Activated T-cell treated with anti-CD3 and anti-CD28 coated beads for 1 hour (primary cell): Measurements from ENCODE around the gene RET.
A peak's percentile ranks its signal among the peaks of the same experiment; 100 is the strongest.

Source experiments
- DNase-seq: peaks from one replicate; pipeline ENCODE4 v3.0.0-alpha.2; 2020; ENCODE audit warnings: low read depth

Gene RET

DNA sequence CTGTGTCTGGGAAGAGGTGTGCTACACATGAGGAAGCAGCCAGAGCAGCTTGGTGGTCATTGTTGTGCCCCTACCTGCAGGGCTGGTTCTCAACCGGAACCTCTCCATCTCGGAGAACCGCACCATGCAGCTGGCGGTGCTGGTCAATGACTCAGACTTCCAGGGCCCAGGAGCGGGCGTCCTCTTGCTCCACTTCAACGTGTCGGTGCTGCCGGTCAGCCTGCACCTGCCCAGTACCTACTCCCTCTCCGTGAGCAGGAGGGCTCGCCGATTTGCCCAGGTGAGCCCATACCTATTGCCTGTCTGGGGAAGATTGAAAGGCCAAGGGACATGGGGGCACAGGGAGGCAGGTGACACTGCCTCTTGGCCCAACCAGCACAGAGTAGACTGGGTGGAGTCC, 32.1 kb downstream of the RET start:
- no peak for DNase-seq

DNA sequence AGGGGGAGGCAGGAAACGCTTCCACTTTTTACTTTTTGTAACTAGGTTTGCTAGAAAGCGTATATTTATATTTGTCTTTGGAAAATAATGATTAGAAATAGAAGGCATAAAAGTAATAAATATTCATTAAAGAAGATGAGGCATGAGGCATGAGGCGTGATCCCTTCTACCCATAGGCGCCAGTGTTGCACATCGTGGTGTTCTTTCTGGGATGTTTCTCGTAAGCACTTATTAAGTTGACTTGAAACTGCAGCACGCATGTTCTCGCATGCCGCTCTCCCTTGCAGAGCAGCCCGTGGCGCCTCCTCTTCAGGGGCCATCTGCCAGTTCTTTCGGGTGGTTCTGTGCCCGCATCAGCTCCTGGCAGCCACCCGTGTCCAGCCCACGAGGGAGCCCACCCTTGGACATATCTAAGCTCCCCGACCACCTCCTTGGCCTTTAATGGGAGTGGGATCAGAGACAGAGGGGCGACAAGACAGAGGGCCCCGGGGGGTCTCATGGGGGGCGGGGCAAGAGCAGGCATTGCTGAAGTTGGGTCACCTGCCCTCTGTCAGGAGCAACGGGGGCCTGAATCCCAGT, 32.9 kb downstream of the RET start:
- DNase-seq = no peak

DNA sequence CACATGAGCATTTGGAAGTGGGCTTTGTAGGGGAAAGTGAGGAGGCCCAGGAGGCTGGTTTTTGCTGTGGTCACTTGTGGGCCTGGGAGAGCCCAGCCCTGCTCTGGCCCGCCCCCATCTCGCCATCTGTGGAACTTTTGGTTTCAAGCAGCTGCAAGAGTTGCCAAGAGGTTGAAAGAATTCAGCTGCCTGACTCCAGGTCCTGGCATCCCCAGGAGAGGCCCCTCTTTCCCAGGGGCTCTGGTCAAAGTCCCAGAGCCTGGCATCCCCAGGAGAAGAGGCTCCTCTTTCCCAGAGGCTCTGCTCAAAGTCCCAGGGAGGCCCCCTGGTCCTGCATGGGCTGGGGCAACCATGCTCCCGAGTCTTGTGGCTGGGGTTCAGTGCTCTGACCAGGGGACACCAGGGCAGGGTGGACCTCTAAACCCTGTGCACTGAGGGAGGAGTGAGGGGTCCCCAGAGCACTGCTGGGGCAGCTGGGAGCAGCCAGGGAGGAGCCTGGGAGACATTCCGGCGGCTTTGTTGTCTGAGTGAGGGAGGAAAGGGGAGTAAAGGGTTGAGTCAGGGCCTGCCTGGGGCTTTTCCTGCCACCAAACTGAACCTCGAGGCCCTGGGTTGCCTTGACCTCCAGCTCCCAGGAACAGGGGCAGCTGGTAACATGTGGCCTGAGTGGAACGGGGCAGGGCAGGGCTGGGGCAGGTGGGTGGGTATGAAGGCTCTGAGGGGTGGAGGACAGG, 33.6 kb downstream of the RET start:
- DNase-seq = no peak

DNA sequence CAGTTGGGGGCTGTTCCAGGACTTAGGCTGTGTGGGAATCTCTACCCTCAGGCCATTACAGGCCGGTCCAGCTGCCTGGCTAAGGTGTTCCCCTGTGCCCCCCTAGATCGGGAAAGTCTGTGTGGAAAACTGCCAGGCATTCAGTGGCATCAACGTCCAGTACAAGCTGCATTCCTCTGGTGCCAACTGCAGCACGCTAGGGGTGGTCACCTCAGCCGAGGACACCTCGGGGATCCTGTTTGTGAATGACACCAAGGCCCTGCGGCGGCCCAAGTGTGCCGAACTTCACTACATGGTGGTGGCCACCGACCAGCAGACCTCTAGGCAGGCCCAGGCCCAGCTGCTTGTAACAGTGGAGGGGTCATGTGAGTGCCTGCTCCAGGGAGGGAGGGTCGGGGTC, 34.2 kb downstream of the RET start:
- DNase-seq = no peak

DNA sequence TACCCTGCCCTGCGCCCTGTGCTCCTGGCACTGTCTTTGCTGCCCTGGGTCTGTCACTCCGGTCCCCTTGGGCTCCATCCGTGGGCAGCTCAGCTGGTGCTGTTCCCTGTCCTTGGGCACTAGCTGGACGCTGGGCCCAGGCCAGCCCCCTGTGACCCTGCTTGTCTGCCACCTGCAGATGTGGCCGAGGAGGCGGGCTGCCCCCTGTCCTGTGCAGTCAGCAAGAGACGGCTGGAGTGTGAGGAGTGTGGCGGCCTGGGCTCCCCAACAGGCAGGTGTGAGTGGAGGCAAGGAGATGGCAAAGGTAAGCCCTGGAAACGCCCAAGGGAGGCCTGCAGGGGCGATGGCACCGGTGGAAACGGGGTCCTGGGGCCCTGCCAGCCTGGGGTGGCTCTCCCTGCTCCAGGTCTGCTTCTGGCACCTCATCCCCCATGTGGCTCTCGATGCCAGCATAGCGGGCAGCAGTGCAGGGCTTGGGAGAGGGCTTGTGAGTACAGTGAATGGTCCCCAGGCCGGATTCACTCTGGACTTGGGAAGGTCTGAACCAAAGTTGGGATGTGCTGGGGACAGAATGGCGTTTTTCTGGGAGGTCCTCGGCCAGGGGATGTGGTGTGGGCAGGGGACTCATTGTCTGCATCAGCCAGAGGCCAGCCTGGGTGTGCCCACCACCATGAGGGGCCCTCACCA, 35.2 kb downstream of the RET start:
- no peak for DNase-seq

DNA sequence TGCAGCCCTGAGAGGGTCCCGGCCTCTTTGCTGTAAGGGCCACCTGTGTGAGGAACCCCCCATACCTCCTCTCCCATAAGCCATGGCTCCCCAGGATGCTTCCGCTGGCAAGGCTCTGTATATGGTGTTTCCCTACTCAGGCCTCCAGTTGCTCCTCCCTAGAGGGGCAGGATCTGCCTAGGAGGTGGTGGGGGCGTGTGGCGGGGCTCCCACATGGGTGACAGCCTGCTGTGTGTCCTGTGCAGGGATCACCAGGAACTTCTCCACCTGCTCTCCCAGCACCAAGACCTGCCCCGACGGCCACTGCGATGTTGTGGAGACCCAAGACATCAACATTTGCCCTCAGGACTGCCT, 35.7 kb downstream of the RET start:
- DNase-seq = no peak

DNA sequence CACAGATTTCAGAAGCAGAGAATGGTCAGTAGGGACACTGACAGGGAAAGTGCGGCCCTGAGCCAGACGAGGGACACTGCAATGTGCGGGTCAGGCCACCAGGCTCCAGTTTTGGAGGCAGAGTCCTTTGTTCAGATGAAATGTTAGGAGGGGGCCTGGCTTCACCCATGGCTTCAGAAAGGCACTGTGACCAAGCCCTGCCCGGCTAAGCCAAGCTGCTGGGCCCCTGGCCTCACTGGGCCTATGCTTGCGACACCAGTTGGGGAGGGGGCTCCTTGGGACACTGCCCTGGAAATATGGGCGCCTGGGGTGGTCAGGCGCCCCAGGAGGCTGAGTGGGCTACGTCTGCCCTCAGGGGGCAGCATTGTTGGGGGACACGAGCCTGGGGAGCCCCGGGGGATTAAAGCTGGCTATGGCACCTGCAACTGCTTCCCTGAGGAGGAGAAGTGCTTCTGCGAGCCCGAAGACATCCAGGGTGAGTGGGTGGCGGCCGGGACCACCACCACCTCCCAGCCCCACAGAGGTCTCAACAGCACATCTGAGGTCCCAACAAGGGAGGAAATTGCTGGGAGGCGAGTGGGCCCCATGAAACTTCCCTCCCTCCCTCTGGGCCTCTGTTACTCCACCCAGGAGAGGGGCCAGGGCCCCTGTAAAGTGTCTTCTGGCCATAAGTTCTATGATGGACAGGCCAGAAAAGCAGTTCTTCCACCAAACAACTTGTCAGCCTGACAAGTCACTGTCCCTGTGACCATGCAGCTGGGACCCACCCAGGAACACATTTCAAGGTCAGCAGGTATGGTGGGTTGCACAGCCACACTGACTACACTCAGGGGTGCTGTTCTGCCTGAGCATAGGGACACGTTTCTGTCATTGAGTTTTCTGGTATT, 36.6 kb downstream of the RET start:
- DNase-seq = no peak

DNA sequence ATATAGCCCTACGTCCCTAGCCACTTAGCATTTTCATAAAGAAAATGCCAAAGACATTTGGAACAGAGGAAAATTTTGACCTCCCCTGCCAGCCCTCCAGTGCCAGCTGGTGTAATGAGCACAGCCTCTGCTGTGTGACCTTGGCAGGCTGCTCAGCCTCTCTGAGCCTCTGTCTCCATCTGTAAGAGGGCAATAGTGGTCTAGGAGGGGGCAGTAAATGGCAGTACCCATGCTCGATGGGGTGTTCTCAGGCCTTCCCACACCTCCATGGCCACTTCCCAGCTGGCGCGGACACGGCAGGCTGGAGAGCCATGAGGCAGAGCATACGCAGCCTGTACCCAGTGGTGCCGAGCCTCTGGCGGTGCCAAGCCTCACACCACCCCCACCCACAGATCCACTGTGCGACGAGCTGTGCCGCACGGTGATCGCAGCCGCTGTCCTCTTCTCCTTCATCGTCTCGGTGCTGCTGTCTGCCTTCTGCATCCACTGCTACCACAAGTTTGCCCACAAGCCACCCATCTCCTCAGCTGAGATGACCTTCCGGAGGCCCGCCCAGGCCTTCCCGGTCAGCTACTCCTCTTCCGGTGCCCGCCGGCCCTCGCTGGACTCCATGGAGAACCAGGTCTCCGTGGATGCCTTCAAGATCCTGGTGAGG, 37.3 kb downstream of the RET start:
- no peak for DNase-seq

DNA sequence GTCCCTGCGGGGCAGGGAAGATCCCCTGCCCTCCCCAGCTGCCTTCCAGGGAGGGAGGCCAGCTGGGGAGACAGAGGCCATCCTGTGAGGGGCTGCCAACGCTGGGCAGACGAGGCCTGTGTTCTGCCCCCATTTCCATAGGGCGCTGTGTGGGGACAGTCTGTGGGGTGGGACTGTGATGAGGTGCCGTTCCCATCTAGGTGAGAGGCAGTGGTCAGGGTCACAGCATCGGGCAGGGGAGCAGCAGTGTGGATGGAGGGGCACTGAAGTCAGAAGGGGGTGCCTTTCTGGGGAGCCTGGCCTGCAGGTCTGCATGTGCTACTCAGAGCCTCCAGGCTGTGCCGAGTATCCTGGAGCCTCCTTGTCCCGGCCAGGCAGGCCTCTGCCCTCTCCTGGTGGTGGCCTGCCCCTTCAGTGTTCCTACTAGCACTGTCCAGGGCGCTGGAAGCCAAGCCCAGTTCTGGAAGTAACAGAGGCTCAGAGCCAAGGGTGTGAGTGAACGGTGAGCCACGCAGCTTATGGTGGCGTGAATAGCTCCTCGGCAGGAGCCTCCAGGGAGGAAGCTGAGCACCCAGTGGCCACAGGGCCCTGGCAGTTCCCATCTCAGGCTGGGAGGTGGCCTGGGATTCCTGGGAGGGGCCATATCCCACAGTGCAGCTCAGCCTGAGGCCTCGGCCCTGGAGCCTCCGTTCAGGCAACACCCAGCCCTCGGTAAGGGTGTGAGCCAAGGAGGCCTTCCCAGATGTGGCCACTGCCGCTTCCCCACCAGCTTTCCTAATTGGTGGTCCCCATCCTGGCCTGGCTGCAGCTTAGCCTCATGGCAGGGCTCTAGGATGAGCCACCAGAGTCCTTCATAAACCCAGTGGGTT, 38.1 kb downstream of the RET start:
- DNase-seq = no peak

DNA sequence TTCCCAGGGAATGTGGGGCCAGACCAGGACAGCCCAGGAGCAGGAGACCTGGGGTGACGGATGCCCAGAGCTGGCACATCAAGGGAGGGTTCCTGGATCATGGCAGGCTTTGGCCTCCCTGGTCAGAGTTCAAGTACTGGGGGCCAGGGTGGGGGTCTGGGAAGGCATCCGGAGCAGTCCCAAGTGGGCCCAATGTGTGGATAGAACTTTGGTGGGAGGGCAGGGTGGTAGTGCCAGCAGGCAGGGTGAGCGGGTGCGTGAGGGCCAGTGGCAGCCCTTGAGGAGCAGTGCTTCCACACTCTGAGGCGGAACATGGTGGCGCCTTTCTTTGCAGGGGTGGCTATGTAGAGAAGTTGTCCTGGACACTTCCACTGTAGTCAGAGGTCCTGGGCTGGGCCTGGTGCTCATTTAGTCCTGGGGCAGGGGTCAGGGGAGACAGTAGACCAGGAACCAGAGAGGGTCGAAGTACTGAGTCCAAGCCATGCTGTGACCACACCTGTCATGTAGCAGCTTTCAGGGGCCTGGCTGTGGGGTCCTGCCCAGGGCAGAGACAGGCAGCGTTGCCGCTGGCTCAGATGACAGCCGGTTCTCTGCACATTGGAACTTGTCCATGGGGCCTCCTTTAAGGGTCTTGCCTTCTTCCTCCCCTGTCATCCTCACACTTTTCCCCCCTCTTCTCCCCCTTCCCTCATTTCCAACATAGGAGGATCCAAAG, 39.2 kb downstream of the RET start:
- DNase-seq = no peak

DNA sequence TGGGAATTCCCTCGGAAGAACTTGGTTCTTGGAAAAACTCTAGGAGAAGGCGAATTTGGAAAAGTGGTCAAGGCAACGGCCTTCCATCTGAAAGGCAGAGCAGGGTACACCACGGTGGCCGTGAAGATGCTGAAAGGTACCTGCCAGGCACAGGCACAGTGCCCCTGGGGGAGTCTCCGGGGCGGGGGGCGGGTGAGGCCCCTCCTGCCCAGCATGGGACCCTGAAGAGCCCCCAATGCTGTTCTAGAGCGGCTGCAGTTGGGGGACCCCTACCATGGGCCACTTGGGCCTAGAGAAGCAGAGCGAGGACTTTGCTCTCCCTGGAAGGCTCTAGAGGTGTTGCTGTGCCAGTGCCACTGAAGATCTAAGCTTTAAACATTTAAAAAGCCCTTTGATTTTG, 39.7 kb downstream of the RET start:
- no peak for DNase-seq

DNA sequence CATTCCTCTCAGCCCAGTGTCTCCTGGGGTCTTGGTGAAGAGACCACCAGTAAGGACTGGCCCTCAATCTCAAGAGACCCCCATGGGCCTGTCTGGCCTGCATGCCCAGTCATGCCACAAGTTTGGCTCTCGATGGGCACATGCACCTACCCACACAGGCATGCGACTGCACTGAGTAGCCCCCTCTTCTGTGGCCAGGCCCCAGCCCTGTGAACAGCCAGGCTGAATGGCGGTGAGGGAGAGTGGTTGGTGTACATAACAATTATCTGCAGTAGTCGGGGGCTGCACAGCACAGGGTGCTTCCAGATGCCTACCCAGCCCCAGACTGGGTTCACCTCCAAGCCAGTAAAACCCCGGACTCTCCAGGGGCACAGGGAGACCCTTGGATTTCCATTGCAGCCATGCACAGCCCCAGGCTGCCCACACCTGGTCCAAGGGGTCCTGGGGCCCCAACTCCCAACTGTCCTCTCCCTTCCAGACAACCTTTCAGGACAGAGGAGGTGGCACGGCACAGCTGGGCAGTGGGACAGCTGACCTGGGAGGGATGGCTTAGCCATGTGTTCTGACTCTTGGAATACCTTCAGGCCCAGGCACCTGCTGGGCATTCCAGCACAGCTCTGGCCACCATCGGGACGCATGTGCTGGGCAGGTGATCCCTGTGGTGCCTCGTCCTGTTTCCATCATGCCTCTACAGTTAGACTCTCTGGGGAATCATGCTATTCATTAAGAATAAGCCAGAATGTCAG, 40.3 kb downstream of the RET start:
- no peak for DNase-seq

DNA sequence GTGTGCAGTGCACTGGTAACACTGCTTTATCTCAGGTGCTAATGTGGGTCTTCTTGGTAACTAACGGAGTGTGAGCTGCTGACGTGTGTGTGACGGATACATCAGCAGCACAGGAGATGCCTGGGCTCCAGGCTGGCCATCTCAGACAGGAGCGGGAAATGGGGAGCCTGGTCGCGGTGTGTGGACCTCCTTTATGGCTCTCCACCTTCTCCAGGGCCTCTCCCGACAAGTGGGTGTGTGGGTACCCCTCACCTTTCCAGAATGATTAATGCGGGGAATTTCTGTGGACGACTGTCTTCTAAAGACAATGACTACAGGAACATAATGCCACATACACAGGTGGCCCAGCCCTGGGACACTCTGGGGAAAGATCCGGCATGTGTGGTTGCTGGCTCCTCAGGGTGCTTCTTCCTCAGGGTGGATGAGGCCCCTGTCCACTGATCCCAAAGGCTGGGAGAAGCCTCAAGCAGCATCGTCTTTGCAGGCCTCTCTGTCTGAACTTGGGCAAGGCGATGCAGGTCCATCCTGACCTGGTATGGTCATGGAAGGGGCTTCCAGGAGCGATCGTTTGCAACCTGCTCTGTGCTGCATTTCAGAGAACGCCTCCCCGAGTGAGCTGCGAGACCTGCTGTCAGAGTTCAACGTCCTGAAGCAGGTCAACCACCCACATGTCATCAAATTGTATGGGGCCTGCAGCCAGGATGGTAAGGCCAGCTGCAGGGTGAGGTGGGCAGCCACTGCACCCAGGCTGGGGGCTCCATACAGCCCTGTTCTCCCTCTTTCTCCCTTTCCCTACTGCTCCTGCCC, 41.1 kb downstream of the RET start:
- no peak for DNase-seq

DNA sequence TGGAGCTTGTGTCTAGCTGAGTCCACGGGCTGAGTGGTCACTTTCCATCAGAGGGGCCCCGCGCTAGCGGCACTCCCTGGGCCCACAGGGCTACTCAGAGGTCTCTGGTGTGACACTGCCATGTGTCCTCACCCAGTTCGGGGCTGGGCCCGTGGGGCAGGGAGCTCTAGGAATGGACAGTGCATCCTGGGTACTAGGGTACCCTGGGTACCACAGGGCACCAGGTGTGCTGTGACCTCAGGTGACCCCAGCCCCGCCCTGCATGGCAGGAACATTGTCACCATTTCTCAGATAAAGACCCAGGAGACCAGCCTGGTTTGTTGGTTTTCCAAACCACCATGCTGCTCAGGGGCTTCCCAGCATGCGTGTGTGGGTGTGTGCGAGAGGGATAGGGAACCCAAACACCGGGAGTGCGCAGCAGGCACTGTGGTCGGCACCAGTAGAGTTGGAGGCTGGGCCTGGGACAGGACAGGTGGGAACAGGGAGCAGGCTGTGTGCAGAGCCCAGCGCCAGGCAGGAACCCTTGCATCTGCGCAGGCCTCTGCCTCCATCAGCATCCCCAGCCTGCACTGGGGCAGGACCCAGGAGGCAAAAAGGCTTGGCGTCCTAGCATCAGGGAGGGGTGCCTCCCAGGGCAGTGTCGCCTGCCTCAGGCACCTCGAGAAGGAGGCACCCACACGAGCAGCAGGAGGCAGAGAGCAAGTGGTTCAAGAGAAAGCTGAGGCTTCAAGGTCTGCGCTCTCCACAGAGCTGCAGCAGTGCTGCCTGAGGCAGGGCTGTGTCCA, 42.0 kb downstream of the RET start:
- DNase-seq = no peak

DNA sequence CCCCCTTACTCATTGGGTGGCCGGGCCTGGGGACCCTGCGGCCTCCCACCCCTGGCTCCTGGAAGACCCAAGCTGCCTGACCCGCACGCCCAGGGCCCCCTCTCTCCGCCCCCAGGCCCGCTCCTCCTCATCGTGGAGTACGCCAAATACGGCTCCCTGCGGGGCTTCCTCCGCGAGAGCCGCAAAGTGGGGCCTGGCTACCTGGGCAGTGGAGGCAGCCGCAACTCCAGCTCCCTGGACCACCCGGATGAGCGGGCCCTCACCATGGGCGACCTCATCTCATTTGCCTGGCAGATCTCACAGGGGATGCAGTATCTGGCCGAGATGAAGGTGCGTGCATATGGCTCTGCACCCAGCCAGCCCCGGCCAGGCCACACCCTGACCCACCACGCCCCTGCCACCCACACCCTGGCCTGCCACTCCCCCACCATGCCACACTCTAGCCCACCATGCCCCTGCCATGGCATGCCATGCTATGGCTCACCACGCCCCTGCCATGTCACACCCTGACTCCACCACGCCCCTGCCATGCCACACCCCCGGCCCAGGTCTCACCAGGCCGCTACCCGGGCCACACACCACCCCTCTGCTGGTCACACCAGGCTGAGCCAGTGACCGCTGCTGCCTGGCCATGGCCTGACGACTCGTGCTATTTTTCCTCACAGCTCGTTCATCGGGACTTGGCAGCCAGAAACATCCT, 42.7 kb downstream of the RET start:
- DNase-seq = no peak

DNA sequence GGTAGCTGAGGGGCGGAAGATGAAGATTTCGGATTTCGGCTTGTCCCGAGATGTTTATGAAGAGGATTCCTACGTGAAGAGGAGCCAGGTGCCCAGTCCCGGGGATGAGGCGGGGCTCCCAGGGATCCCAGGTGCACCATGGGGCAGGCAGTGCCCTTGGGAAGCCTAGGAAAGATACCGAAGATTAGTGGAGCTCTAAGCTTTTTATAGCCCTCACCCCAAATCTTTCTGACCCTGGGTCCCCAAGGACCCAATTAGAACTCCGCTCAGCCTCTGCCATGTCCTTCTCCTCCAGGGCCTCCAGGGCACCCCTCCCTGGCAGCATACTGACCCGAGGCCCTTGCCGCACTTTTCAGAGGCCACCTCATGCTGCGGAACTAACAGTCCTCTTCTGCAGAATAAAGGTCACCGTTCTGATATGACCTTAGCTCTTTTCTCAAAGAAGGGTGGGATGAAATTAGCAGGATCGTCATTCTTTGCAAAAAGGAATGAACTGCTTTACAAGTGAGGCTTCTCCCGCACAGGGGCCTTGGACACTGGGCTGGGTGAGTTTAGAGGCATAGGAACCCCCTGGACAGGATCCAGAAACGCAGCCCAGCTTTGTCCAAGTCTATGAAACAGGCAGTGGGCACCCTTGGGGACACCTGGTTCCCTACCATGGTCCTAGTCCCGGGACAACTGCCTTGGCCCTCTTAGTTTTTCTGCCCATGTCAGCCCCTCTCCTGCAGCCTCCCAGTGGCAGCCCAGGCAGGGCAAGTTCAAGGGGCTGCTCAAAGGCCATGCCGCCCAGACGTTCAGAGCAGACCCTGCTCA, 43.5 kb downstream of the RET start:
- no peak for DNase-seq

DNA sequence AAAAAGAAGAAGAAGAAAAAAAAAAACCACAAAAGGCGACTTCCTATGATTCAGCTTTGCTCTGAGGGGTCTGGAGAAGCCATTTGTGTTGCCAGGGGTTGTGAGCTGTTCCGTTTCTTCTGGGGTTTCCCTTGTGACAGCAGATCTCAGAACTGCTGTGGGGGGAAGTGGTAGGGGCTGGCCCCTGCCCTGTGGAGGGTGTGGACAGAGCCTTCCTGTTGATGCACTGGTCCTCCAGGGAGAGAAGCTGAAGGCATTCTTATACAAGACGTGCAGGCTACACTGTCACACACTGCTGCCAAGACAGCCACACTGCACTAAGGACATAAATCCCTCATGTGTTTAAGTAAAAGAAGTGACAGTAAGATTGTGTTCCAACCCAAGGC, 44.1 kb downstream of the RET start:
- peak; percentile 22 for DNase-seq
